ENCODE data around the gene ALDH3A1. TPM values are rescaled to one million over a fixed set of nuclear protein-coding genes. Genes with fewer than 3 reads are reported as not detected.

ALDH3A1 gene
- total and polyA plus RNA-seq, 10 of the 15 experiments (the other 5 are each of a cell fraction or from before 2014, with no cell fraction given): 0.20 TPM; not detected in 9

- TF ChIP-seq BCLAF1 (IDR thresholded peaks at IDR 0.05): no peak
- no peak for TF ChIP-seq BCL3 (IDR thresholded peaks at IDR 0.05; ENCODE audit: borderline replicate concordance, insufficient read depth, low read depth, low read length, poor library complexity, severe bottlenecking)
- no peak for TF ChIP-seq HSF1 (IDR thresholded peaks at IDR 0.05; ENCODE audit: low read depth, low read length)
- TF ChIP-seq NR2C2 (IDR thresholded peaks at IDR 0.05; ENCODE audit: borderline replicate concordance, control insufficient read depth, insufficient read length, low read depth): no peak
- no peak for TF ChIP-seq KLF5 (IDR thresholded peaks at IDR 0.05; ENCODE audit: partially characterized antibody)
- TF ChIP-seq ZBTB40 (IDR thresholded peaks at IDR 0.05; ENCODE audit: borderline replicate concordance): no peak
- TF ChIP-seq JUNB (IDR thresholded peaks at IDR 0.05): no peak
These were observed 21.3 kb downstream of the ALDH3A1 start (continued) for GRCh38 chr17:19726631-19727376.

Measured in GM12878 (cell line).